WI38 (cell line): ENCODE measurements around the gene ITIH6.
"Not testable (repeated sequence)": the region's sequence is repeated elsewhere in the genome, so short reads cannot be mapped to it uniquely, and the experiment has no call there.

Source experiments
- H3K4me3 ChIP-seq: 2 replicates; pipeline ENCODE4 v1.5.1; 2011; ENCODE audit warnings: low read depth, mild to moderate bottlenecking, control low read depth, low read length
- CTCF ChIP-seq: IDR thresholded peaks from 2 replicates; pipeline ENCODE4 v1.5.1; 2012; ENCODE audit warnings: low read depth, mild to moderate bottlenecking, control low read depth, low read length

ITIH6 gene

GRCh38 chrX:54798137-54798536 is at the start of gene ITIH6:
TSS of gene ITIH6 (minus strand) at chrX:54798255. CDS start at chrX:54798210, 45 bp downstream.
- H3K4me3 ChIP-seq = no peak within 1 kb of the TSS
- no peak for TF ChIP-seq CTCF

- H3K4me3 ChIP-seq = not testable (repeated sequence)
Observed at GRCh38 chrX:54847700-54848099, 49.6 kb upstream of the ITIH6 start.

- no peak overlapping the region for H3K4me3 ChIP-seq
- no peak for TF ChIP-seq CTCF
Observed at GRCh38 chrX:54843050-54843449, 45.0 kb upstream of the ITIH6 start.

- no peak overlapping the region for H3K4me3 ChIP-seq
- TF ChIP-seq CTCF = no peak
Observed at GRCh38 chrX:54842607-54843006, 44.6 kb upstream of the ITIH6 start.

- not testable (repeated sequence) for H3K4me3 ChIP-seq
Observed at GRCh38 chrX:54841184-54841874, 43.3 kb upstream of the ITIH6 start.

- TF ChIP-seq CTCF = no peak
- no peak overlapping the region for H3K4me3 ChIP-seq
Observed at GRCh38 chrX:54838583-54838982, 40.5 kb upstream of the ITIH6 start.

GRCh38 chrX:54826598-54826997 is 28.5 kb upstream of the ITIH6 start:
- H3K4me3 ChIP-seq = no peak overlapping the region
- no peak for TF ChIP-seq CTCF

GRCh38 chrX:54825716-54826438 is 27.8 kb upstream of the ITIH6 start:
- no peak for TF ChIP-seq CTCF
- H3K4me3 ChIP-seq = no peak overlapping the region
